HFFc6 (cell line): Measurements from ENCODE around the gene BATF3. TPM values are rescaled to one million over a fixed set of nuclear protein-coding genes. Genes with fewer than 3 reads are reported as not detected.

ENCODE experiments used
- DNase-seq: peaks from one replicate; pipeline ENCODE4 v3.0.0-alpha.2; 2018
- H3K27ac Mint-ChIP-seq: 2 replicates; pipeline ENCODE4 v1.8.0; 2020; ENCODE audit warnings: mild to moderate bottlenecking, mixed read lengths
- H3K27me3 Mint-ChIP-seq: 2 replicates; pipeline ENCODE4 v1.8.0; 2021; ENCODE audit warnings: mild to moderate bottlenecking, moderate library complexity, mixed read lengths; ENCODE audit not compliant: insufficient read depth
- H3K36me3 Mint-ChIP-seq: 2 replicates; pipeline ENCODE4 v1.8.0; 2021; ENCODE audit warnings: low read depth, mixed read lengths
- H3K4me1 Mint-ChIP-seq: 2 replicates; pipeline ENCODE4 v1.8.0; 2020; ENCODE audit warnings: low read depth, mixed read lengths
- H3K4me3 Mint-ChIP-seq: 2 replicates; pipeline ENCODE4 v1.8.0; 2020; ENCODE audit warnings: mild to moderate bottlenecking, moderate library complexity, mixed read lengths
- H3K9me3 Mint-ChIP-seq: 2 replicates; pipeline ENCODE4 v1.8.0; 2020; ENCODE audit warnings: mild to moderate bottlenecking, mixed read lengths
- total RNA-seq, 6 experiments: library from RNA; stranded (reverse); fragmentation: NEBNext Ultra II Directional; extraction: Animal tissue kit (Norgen Biotek cat#: 25700); gene quantifications; 2 replicates in 1 of 6; 3 replicates in 5 of 6; pipeline ENCODE4 v1.2.3, GENCODE V29; 2021
- TF ChIP-seq, protein P1 (sequence below): fragments of 200-600 bp; sonication (generic); IDR thresholded peaks from 2 replicates; pipeline ENCODE4 v1.5.0; 2021; ENCODE audit warnings: antibody characterized with exemption, mild to moderate bottlenecking

The BATF3 gene
- total RNA-seq, 6 experiments from 2014 or later, result 0.89 to 1.7 (median 1.4) TPM

DNA sequence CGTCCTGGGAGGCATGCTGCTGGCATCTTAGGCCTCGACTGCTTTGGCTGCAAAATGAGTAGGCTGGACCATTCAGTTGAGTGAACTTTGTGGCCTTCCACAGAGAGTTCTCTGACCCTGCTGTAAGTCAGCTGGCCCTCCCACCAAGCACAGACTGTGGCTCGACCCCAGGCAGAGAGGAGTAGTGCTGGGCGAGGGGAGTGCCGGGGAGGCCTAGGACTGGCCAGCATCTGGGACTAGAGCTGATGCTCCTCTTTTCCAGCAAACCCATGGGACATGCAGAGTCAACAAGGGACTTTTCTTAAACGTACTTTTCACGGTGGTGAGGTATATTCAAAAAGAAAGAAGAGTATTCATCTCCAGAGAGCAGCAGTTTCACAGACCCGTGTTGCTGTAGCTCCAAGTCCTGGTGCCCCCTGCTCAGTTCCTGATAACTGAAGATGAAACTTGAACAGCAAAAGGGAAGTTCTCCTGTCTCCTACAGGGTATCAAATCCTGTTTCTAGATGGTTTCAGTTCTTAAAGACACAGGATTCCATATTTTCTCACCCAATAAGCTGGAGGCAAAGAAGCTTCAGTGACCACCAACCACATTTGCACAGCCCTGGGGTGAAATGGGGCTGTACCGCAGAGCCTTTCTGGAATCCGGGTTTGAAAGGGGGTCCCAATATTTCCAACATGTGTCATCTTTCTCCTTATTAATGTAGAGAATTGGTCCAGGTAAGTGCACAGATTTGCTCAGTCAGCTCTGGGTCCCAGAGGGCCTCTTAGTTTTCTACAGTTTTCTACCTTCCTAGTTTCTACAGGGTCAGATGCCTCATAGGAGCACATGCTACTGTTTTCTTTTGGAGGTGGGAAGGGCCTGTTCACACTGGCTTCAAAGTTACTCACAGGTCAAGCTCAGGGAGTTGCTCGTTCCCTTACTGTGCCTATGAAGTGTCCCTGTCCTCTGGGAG, 20.9 kb downstream of the BATF3 start:
- H3K27ac Mint-ChIP-seq, result no peak overlapping the region
- peaks cover 1% of the 10 kb centered on the region; the same call in 1 of the 2 replicates for H3K4me1 Mint-ChIP-seq
- H3K27me3 Mint-ChIP-seq, result peaks cover 14% of the 10 kb centered on the region
- DNase-seq, result no peak
- no peaks in the 10 kb centered on the region for H3K9me3 Mint-ChIP-seq
- no peak overlapping the region for H3K4me3 Mint-ChIP-seq
- TF ChIP-seq, protein P1, sequence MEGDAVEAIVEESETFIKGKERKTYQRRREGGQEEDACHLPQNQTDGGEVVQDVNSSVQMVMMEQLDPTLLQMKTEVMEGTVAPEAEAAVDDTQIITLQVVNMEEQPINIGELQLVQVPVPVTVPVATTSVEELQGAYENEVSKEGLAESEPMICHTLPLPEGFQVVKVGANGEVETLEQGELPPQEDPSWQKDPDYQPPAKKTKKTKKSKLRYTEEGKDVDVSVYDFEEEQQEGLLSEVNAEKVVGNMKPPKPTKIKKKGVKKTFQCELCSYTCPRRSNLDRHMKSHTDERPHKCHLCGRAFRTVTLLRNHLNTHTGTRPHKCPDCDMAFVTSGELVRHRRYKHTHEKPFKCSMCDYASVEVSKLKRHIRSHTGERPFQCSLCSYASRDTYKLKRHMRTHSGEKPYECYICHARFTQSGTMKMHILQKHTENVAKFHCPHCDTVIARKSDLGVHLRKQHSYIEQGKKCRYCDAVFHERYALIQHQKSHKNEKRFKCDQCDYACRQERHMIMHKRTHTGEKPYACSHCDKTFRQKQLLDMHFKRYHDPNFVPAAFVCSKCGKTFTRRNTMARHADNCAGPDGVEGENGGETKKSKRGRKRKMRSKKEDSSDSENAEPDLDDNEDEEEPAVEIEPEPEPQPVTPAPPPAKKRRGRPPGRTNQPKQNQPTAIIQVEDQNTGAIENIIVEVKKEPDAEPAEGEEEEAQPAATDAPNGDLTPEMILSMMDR, result no peak
- no peaks in the 10 kb centered on the region for H3K36me3 Mint-ChIP-seq

DNA sequence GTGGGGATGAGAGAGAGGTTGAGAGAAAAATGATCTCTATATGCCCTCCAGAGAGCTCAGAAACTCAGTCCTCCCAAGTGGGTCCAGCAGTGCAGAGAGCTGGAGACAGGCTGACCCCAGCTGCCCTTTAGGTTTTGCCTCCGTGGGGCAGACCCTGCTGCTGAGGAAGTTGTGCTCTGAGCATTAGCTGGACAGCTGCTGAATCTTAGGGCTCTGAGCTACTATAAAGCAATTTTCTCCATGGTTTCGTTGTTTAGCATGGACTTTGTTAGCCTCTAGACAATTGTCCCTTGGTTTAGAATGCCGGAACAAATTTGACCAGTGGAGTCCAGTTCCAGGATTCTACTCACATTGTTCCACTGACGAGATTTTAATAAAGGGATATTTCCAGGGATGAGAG, 22.1 kb downstream of the BATF3 start:
- Mint-ChIP-seq H3K4me3 (no peak overlapping the region), H3K4me1 (peaks cover under 1% of the 10 kb centered on the region; the same call in 1 of the 2 replicates), H3K27me3 (peaks cover 14% of the 10 kb centered on the region), H3K27ac (no peak overlapping the region), H3K36me3 (no peaks in the 10 kb centered on the region), H3K9me3 (no peaks in the 10 kb centered on the region)
- no peak for DNase-seq
- TF ChIP-seq, protein P1, result no peak

DNA sequence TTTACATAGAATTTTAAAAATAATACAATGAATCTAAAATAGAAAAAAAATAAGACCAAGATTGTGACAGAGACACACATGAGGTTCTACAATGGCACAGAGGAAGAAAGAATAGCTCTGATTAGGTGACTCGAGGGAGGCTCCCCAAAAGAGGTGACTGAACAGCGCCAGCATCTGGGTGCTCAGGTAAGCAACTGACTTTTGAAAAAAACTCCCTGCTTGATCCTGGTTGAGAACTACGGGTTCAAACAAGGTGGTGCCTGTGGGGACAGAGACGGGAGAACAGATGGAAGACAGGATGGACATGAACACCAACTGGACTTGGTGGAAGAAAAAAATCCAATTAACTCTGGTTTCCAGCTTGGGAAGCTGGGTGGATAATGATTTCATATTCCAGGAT, 22.5 kb downstream of the BATF3 start:
- H3K9me3 Mint-ChIP-seq, result no peaks in the 10 kb centered on the region
- H3K27ac Mint-ChIP-seq, result no peak overlapping the region
- no peaks in the 10 kb centered on the region for H3K36me3 Mint-ChIP-seq
- H3K4me3 Mint-ChIP-seq, result no peak overlapping the region
- TF ChIP-seq, protein P1, result no peak
- H3K27me3 Mint-ChIP-seq, result peaks cover 14% of the 10 kb centered on the region
- peaks cover 5% of the 10 kb centered on the region; the same call in 1 of the 2 replicates for H3K4me1 Mint-ChIP-seq
- no peak for DNase-seq

DNA sequence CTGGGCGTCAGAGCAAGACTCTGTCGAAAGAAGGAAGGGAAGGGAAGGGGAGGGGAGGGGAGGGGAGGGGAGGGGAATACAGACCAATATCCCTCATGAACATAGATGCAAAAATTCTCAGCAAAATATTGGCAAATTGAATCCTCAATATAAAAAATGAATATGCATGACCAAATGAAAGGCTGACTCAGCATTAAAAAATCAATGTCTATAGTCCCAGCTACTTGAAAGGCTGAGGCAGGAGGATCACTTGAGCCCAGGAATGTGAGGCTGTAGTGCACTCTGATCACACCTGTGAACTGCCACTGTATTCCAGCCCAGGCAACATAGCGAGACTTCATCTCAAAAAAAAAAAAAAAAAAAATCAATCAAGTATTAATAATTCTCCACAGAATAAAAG, 24.0 kb downstream of the BATF3 start:
- no peaks in the 10 kb centered on the region for H3K36me3 Mint-ChIP-seq
- TF ChIP-seq, protein P1, result no peak
- H3K27ac Mint-ChIP-seq, result no peak overlapping the region
- no peak overlapping the region for H3K4me3 Mint-ChIP-seq
- peaks cover 19% of the 10 kb centered on the region for H3K4me1 Mint-ChIP-seq
- no peaks in the 10 kb centered on the region for H3K9me3 Mint-ChIP-seq
- DNase-seq, result no peak
- H3K27me3 Mint-ChIP-seq, result peaks cover 17% of the 10 kb centered on the region

DNA sequence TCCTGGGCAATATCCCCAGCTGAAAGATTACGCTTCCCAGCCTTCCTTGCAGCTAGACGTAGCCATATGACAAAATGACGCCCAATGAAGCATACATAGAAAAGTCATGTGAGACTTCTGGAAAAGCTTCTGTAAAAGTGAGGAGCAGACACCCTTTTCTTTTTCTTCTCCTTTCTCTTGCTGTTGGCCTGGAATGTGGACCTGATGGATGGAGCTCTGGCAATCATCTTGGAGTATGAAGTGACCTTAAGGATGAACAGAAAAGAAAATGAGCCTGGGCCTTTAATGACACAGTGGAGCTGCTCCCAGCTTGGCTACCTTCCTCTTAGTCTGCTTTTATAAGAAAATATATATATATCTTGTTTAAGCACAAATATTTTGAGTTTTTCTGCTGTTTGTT, 24.8 kb downstream of the BATF3 start:
- peaks cover 18% of the 10 kb centered on the region for H3K27me3 Mint-ChIP-seq
- no peak overlapping the region for H3K4me3 Mint-ChIP-seq
- peaks cover 19% of the 10 kb centered on the region for H3K4me1 Mint-ChIP-seq
- TF ChIP-seq, protein P1, result no peak
- DNase-seq, result no peak
- H3K36me3 Mint-ChIP-seq, result no peaks in the 10 kb centered on the region
- H3K9me3 Mint-ChIP-seq, result no peaks in the 10 kb centered on the region
- no peak overlapping the region for H3K27ac Mint-ChIP-seq
